ENCODE measurements around the gene ZCCHC14.

Gene ZCCHC14

DNA sequence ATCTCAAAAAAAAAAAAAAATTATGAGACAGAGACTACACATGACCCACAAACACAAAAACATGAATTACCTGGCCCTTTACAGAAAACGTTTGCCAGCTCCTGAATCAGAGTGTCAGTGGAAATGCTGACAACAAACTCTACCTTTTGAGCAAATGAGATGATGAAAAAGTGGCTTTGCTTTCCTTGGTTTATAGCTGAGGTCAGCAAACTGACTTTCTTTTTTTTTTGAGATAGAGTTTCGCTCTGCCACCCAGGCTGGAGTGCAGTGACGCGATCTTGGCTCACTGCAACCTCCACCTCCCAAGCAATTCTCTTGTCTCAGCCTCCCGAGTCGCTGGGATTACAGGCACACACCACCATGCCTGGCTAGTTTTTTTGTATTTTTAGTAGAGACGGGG, 46.3 kb downstream of the ZCCHC14 start:
- Histone ChIP-seq H3K27ac (no peak overlapping the region), H3K4me3 (no peak overlapping the region)
- DNase-seq (ENCODE audit: low spot score): no peak
- TF ChIP-seq, protein P1, sequence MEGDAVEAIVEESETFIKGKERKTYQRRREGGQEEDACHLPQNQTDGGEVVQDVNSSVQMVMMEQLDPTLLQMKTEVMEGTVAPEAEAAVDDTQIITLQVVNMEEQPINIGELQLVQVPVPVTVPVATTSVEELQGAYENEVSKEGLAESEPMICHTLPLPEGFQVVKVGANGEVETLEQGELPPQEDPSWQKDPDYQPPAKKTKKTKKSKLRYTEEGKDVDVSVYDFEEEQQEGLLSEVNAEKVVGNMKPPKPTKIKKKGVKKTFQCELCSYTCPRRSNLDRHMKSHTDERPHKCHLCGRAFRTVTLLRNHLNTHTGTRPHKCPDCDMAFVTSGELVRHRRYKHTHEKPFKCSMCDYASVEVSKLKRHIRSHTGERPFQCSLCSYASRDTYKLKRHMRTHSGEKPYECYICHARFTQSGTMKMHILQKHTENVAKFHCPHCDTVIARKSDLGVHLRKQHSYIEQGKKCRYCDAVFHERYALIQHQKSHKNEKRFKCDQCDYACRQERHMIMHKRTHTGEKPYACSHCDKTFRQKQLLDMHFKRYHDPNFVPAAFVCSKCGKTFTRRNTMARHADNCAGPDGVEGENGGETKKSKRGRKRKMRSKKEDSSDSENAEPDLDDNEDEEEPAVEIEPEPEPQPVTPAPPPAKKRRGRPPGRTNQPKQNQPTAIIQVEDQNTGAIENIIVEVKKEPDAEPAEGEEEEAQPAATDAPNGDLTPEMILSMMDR (IDR thresholded peaks at IDR 0.05): no peak

DNA sequence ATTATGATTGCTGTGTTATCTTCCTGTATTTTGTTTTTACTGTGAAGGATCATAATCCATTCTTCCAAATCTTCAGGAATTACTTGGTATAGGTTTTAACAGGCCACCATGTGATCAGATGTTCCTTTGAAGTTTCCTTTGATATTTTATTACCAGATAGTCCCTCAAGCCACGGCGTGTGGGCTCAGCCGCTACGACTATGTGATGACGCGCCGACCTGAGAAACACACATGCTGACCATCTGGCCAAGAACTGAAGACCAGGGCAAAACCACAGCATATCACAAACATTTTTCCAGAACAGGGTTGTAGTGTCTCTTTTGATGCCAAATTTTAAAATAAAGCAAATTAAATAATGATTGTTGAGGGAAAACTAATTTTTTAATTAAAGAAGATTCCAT, 47.3 kb downstream of the ZCCHC14 start:
- TF ChIP-seq, protein P1 (IDR thresholded peaks at IDR 0.05): no peak
- Histone ChIP-seq H3K4me3 (no peak overlapping the region), H3K27ac (no peak overlapping the region)
- DNase-seq (ENCODE audit: low spot score): no peak

DNA sequence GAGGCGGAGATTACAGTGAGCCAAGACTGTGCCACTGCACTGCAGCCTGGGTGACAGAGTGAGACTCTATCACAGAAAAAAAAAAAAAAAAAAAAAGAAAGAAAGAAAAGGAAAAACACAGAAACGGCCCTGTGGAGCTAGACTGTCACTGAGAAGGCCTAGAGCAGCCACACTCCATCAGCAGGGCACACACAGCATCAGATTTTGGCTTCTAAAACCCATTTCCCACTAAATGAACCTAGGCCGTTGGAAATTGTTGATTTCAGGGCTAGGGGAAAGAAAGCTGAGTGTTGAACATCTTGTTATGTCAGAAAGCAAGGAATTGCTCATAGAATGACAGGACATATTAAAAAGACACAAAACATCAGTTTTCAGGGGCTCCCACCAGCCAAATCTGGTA, 48.9 kb downstream of the ZCCHC14 start:
- H3K4me3 ChIP-seq: no peak overlapping the region
- no peak for DNase-seq (ENCODE audit: low spot score)
- no peak overlapping the region for H3K27ac ChIP-seq
- TF ChIP-seq, protein P1 (IDR thresholded peaks at IDR 0.05): no peak

DNA sequence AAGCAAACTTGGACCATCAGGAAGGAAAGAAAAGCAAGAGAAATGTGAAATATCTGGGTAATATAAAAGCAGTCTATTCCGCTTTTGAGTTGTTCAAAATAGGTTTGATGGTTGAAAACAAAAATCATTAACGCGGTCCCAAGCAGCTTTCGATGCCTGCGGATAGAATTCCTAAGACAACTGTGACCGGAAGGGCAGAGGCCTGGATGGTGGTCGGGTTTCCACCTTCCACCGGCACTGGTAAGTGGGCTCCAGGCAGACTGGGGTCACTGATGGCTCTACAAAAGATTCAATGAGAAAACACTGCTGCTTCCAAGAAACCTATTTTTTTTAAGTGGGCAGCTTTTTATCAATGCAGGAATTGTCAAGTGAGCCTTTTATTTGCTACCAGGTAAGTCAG, 49.8 kb downstream of the ZCCHC14 start:
- no peak overlapping the region for H3K4me3 ChIP-seq
- DNase-seq (ENCODE audit: low spot score): no peak
- H3K27ac ChIP-seq: no peak overlapping the region
- TF ChIP-seq, protein P1 (IDR thresholded peaks at IDR 0.05): no peak

DNA sequence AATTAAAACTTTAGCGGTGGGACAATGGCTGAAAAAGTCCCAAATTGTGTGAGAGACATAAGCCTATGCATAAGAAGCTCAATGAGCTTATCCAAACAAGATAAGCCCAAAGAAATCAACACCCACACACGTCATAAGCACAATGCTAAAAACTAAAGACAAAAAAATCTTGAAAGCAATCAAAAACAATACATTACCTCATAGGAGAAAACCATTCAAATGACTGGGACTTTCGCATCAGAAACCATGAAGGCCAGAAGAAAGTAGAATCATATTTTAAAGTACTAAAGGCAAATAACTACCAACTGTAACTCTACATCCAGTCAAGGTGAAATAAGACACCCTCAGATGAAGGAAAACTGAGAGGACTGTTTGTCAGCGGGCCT, 50.2 kb downstream of the ZCCHC14 start:
- TF ChIP-seq, protein P1 (IDR thresholded peaks at IDR 0.05): no peak
- H3K27ac ChIP-seq: no peak overlapping the region
- no peak overlapping the region for H3K4me3 ChIP-seq

DNA sequence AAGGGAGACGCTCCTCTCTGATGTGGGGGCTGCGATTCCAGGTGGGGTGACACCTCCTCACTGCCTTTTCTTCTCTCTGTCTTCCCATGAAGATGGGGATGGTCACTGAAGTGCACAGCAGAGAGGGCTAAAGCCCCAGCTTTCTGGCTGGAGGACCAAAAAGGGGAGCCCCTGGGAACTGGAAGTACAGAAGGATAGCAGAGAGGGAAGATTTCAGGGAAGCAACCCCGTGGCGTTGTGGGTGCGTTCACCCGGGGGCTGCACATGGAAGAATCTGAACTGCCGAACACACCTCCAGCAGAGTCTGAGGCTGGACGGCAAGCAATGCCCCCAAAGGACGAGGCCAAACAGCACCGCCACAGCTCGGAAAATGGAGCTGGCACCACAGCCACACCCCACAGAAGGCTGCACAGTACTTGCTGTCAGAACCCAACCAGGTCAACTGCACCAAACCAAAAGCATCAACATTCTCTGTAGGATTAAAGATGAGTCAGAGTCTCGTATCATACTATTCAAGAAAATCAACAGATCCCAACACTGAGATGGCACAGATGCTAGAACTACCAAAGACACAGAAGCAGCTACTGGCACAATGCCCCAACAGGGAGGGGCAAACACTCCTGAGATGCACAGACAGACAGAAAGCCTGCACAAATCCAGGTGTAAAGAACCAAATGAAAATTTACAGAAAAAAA, 50.8 kb downstream of the ZCCHC14 start:
- TF ChIP-seq, protein P1 (IDR thresholded peaks at IDR 0.05): no peak
- DNase-seq (ENCODE audit: low spot score): no peak

More for the DNA sequence above, 50.2 kb downstream of the ZCCHC14 start:
- no peak for DNase-seq (ENCODE audit: low spot score)

DNA sequence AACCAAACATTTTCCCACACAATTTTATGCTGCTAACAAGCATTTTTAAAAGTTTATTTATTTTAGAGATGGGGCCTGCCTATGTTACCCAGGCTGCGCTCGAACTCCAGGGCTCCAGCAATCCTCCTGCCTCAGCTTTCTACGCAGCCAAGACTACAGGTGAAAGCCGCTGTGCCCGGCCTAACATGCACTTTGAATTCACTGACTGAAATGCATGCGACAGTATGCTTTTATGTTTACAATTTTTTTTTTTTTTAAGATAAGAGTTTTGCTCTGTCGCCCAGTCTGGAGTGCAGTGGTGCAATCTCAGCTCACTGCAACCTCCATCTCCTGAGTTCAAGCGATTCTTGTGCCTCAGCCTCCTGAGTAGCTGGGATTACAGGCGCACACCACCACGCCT, 52.9 kb downstream of the ZCCHC14 start:
- no peak for DNase-seq (ENCODE audit: low spot score)
- Histone ChIP-seq H3K4me3 (no peak overlapping the region), H3K27ac (no peak overlapping the region)
- TF ChIP-seq, protein P1 (IDR thresholded peaks at IDR 0.05): no peak

More for the DNA sequence above, 50.8 kb downstream of the ZCCHC14 start:
- H3K4me3 ChIP-seq: no peak overlapping the region
- no peak overlapping the region for H3K27ac ChIP-seq

All from coronary artery (tissue), 2 donors.